ENCODE results near the gene CKLF.

Gene CKLF

GRCh38 chr16:66554021-66554420 is 1.6 kb downstream of the CKLF start:
- no peak overlapping the region for H3K4me3 ChIP-seq (ENCODE audit: low read depth, low read length)
- no peak for DNase-seq (ENCODE audit: low read depth)
- no peak for TF ChIP-seq CTCF (IDR thresholded peaks at IDR 0.05; ENCODE audit: low read depth, low read length, missing control alignments)

GRCh38 chr16:66554495-66554894 is 2.1 kb downstream of the CKLF start:
- no peak overlapping the region for H3K4me3 ChIP-seq (ENCODE audit: low read depth, low read length)
- DNase-seq (ENCODE audit: low read depth), result no peak
- TF ChIP-seq CTCF (IDR thresholded peaks at IDR 0.05; ENCODE audit: low read depth, low read length, missing control alignments), result no peak

- TF ChIP-seq CTCF (IDR thresholded peaks at IDR 0.05; ENCODE audit: low read depth, low read length, missing control alignments), result no peak
- no peak overlapping the region for H3K4me3 ChIP-seq (ENCODE audit: low read depth, low read length)
- no peak for DNase-seq (ENCODE audit: low read depth)
Observed at GRCh38 chr16:66560107-66560506, 7.7 kb downstream of the CKLF start.

- no peak for DNase-seq (ENCODE audit: low read depth)
- TF ChIP-seq CTCF (IDR thresholded peaks at IDR 0.05; ENCODE audit: low read depth, low read length, missing control alignments), result no peak
Observed at GRCh38 chr16:66561381-66562080, 9.2 kb downstream of the CKLF start.

GRCh38 chr16:66562409-66562808 is 10.0 kb downstream of the CKLF start:
- H3K4me3 ChIP-seq (ENCODE audit: low read depth, low read length), result no peak overlapping the region
- TF ChIP-seq CTCF (IDR thresholded peaks at IDR 0.05; ENCODE audit: low read depth, low read length, missing control alignments), result no peak
- DNase-seq (ENCODE audit: low read depth), result no peak

More at GRCh38 chr16:66561381-66562080, 9.2 kb downstream of the CKLF start:
- H3K4me3 ChIP-seq (ENCODE audit: low read depth, low read length), result no peak overlapping the region

- no peak for DNase-seq (ENCODE audit: low read depth)
- no peak for TF ChIP-seq CTCF (IDR thresholded peaks at IDR 0.05; ENCODE audit: low read depth, low read length, missing control alignments)
- no peak overlapping the region for H3K4me3 ChIP-seq (ENCODE audit: low read depth, low read length)
Observed at GRCh38 chr16:66562986-66563385, 10.6 kb downstream of the CKLF start.
